Upper lobe of left lung (tissue), 6 donors: ENCODE results near the gene LUC7L3. TPM values are rescaled to one million over a fixed set of nuclear protein-coding genes. Genes with fewer than 3 reads are reported as not detected.

Source experiments
- ATAC-seq, 2 donors: fragments of 200-7000 bp; cut with Tn5 transposase; one replicate each; pipeline ENCODE4 v1.9.1; 2022; ENCODE audit warnings: mild to moderate bottlenecking in 2 of 2, moderate library complexity in 2 of 2; ENCODE audit not compliant: low FRiP score in 2 of 2
- DNase-seq, 2 donors: peaks; one replicate each; pipeline ENCODE4 v3.0.0-alpha.2; 2019 to 2020
- H3K27ac ChIP-seq, 4 donors: fragments of 200-600 bp; sonication (generic); one replicate each; pipeline ENCODE4 v1.5.1; 2016 to 2019
- H3K27me3 ChIP-seq, 4 donors: fragments of 200-600 bp; sonication (generic); one replicate each; pipeline ENCODE4 v1.5.1; 2017 to 2019
- H3K36me3 ChIP-seq, 4 donors: fragments of 200-600 bp; sonication (generic); one replicate each; pipeline ENCODE4 v1.5.1; 2016 to 2019
- H3K4me1 ChIP-seq, 4 donors: fragments of 200-600 bp; sonication (generic); one replicate each; pipeline ENCODE4 v1.5.1; 2018 to 2019
- H3K4me3 ChIP-seq, 4 donors: fragments of 200-600 bp; sonication (generic); one replicate each; pipeline ENCODE4 v1.5.1; 2017 to 2019; ENCODE audit warnings: mild to moderate bottlenecking in 2 of 4, moderate library complexity in 1 of 4
- H3K9me3 ChIP-seq, 4 donors: fragments of 200-600 bp; sonication (generic); one replicate each; pipeline ENCODE4 v1.5.1; 2018 to 2019
- EP300 ChIP-seq, 4 donors: sonication (generic); formaldehyde crosslinking; IDR thresholded peaks; one replicate each; pipeline ENCODE4 v1.5.1; 2017; ENCODE audit warnings: antibody characterized with exemption in 4 of 4, control low read depth in 2 of 4
- POLR2A ChIP-seq, 4 donors: fragments of 450-650 bp; IDR thresholded peaks; one replicate each; pipeline ENCODE4 v1.5.1; 2016 to 2017; ENCODE audit warnings: antibody characterized with exemption in 4 of 4, mild to moderate bottlenecking in 2 of 4
- POLR2AphosphoS5 ChIP-seq, 2 donors: sonication (generic); formaldehyde crosslinking; IDR thresholded peaks; one replicate each; pipeline ENCODE4 v1.5.1; 2017; ENCODE audit warnings: antibody characterized with exemption in 2 of 2
- WGBS, 2 donors: methylation state at CpG; one replicate each; pipeline ENCODE4 v1.1.5; 2017 to 2018; 5-methylcytosine and 5-hydroxymethylcytosine counted together
- total RNA-seq, 6 donors: library from RNA; depleted of rRNA in 4 of 6; stranded (reverse); fragments of >200 nt in 4 of 6; gene quantifications; one replicate each; pipeline versions ENCODE4 v1.1.0 to v1.2.1, GENCODE V29; 2016 to 2021
- TF ChIP-seq, protein P1 (sequence below), 6 experiments: fragments of 450-650 bp in 4 of 6; fragments of 200-600 bp in 2 of 6; sonication (generic) in 2 of 6; IDR thresholded peaks; one replicate each; pipeline ENCODE4 v1.5.1; 2016 to 2019; ENCODE audit warnings: antibody characterized with exemption in 6 of 6
- donor health status: DM: no; HTN: no; CAD: no; lungs with moderate emphysema.
- donor health status: DM: no; HTN: yes; CAD: no; lungs with severe emphysema.

Gene LUC7L3
- total RNA-seq, 6 donors from 2014 or later: 38.2 to 625 (median 91.4) TPM

DNA sequence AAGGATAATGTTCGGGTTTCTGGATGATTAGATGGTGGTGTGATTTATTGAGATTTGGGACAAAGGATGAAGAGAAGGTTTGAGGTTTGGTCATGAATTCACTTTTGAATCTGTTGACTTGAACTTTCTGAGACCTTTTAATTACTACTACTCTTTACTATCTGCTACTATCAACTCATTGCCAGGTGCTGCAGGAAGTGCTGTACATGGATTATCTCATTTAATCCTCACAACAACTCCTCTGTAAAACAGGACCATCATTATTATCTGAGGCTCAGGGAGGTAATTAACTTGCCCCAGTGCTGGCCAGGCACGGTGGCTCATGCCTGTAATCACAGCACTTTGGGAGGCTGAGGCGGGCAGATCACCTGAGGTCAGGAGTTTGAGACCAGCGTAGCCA lies 8.8 kb upstream of the LUC7L3 start:
- no peaks in the 10 kb centered on the region for H3K9me3 ChIP-seq
- peaks cover 22 to 32% (median 24%) of the 10 kb centered on the region in 4 donors for H3K4me1 ChIP-seq
- TF ChIP-seq EP300 (IDR thresholded peaks at IDR 0.05): no peak
- TF ChIP-seq, protein P1, sequence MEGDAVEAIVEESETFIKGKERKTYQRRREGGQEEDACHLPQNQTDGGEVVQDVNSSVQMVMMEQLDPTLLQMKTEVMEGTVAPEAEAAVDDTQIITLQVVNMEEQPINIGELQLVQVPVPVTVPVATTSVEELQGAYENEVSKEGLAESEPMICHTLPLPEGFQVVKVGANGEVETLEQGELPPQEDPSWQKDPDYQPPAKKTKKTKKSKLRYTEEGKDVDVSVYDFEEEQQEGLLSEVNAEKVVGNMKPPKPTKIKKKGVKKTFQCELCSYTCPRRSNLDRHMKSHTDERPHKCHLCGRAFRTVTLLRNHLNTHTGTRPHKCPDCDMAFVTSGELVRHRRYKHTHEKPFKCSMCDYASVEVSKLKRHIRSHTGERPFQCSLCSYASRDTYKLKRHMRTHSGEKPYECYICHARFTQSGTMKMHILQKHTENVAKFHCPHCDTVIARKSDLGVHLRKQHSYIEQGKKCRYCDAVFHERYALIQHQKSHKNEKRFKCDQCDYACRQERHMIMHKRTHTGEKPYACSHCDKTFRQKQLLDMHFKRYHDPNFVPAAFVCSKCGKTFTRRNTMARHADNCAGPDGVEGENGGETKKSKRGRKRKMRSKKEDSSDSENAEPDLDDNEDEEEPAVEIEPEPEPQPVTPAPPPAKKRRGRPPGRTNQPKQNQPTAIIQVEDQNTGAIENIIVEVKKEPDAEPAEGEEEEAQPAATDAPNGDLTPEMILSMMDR (IDR thresholded peaks at IDR 0.05): no peak
- TF ChIP-seq POLR2AphosphoS5 (IDR thresholded peaks at IDR 0.05): no peak
- TF ChIP-seq POLR2A (IDR thresholded peaks at IDR 0.05): no peak
- H3K36me3 ChIP-seq: no peaks in the 10 kb centered on the region
- no peak overlapping the region for H3K27ac ChIP-seq
- 92 to 96% methylated on average over 4 of the region's 4 CpGs for WGBS, 2 donors
- H3K4me3 ChIP-seq: no peak overlapping the region
- DNase-seq (no peak), ATAC-seq (no peak)
- no peaks in the 10 kb centered on the region for H3K27me3 ChIP-seq

DNA sequence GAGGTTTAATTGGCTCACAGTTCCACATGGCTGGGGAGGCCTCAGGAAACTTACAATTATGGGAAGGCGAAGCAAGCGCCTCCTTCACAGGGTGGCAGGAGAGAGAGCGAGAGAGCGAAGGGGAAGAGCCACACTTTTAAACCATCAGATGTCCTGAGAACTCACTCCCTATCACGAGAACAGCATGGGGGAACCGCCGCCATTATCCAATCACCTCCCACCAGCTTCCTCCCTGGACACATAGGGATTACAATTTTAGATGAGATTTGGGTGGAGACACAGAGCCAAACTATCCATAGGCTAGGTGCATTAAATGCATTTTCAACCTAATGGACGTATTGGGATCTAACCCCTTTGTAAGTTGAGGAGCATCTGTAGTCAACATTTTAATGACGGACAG lies 6.8 kb upstream of the LUC7L3 start:
- ATAC-seq: no peak
- Histone ChIP-seq H3K36me3 (no peaks in the 10 kb centered on the region), H3K4me1 (peaks cover 10 to 16% (median 15%) of the 10 kb centered on the region in 4 donors), H3K9me3 (no peaks in the 10 kb centered on the region), H3K27me3 (no peaks in the 10 kb centered on the region), H3K4me3 (no peak overlapping the region), H3K27ac (no peak overlapping the region)
- 89 to 91% methylated on average over 9 of the region's 9 CpGs for WGBS, 2 donors
- no peak for DNase-seq
- TF ChIP-seq POLR2A (IDR thresholded peaks at IDR 0.05): no peak

DNA sequence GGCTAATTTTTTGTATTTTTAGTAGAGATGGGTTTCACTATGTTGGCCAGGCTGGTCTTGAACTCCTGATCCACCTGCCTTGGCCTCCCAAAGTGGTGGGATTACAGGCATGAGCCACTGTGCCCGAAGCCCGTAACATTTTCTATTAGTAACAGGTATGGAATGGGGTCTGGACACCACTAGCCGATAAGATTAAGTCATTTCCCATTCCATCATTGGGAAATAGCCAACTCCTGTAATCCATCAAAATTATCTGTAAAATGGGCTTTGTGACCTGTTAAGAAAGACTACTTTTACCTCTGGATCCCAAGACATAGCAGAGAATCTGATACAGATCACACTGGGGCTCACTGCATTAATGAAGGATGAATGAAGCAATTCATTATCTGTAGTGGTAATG lies 3.9 kb upstream of the LUC7L3 start:
- Histone ChIP-seq H3K27ac (no peak overlapping the region), H3K27me3 (no peaks in the 10 kb centered on the region), H3K4me1 (peaks cover 4 to 8% (median 4%) of the 10 kb centered on the region in 4 donors), H3K9me3 (no peaks in the 10 kb centered on the region), H3K4me3 (no peak overlapping the region), H3K36me3 (no peaks in the 10 kb centered on the region)
- TF ChIP-seq POLR2AphosphoS5 (IDR thresholded peaks at IDR 0.05) (no peak), POLR2A (IDR thresholded peaks at IDR 0.05) (no peak), EP300 (IDR thresholded peaks at IDR 0.05) (no peak)
- TF ChIP-seq, protein P1 (IDR thresholded peaks at IDR 0.05): no peak
- DNase-seq (no peak), ATAC-seq (no peak)
- WGBS, 2 donors: 85 to 97% methylated on average over 3 of the region's 3 CpGs

DNA sequence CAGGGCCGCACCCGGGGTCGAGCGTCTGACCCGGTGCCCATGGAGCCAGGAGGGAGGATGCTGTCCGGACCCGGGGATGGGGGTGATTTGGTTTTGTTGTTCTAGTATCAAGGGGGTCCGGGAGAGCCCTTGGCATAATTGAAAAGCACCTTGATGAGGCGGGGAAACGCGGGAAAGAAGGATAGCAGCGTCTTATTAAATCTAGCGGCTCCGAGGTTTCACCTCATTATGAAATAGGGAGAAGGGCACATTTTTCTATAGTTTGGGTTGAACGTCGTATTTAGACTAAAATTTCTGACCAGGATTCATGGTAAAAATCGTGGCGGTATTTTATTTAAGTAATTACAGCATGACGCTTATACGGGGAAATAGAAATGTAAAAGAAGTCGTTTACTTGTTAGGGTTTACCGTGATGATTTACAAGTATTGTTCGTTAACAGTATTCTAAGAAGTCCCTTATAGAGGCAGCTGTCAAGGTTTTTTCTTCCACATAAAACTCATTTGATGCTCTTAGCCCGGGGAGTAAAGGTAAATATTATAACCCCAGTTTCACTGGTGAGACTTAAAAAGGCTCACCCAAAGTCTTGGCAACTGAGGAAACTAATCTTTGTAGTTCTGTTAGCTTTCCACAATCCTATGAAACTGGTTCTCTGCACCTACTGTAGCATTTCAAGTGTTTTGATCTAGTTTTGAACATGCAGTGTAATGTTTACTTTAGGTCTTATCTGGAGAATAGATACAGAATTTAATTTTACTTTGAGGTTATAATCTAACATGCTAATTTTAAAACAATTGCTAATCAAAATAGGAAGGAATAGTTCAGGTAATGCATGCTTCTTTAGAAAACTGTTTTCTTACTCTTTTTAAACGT lies 756 bp downstream of the LUC7L3 start:
- no peaks in the 10 kb centered on the region for H3K9me3 ChIP-seq
- peak overlapping the region; percentile 96 to 99 (median 97) for H3K27ac ChIP-seq
- ATAC-seq (no peak), DNase-seq (no peak)
- WGBS, 2 donors: 1% methylated on average over 19 to 25 of the region's 25 CpGs
- no peaks in the 10 kb centered on the region for H3K27me3 ChIP-seq
- peaks cover 0 to 4% (median 0%) of the 10 kb centered on the region in 4 donors for H3K36me3 ChIP-seq
- peaks cover 33 to 46% (median 40%) of the 10 kb centered on the region in 4 donors for H3K4me1 ChIP-seq
- TF ChIP-seq POLR2A (IDR thresholded peaks at IDR 0.05): no peak
- TF ChIP-seq POLR2AphosphoS5 (IDR thresholded peaks at IDR 0.05): no peak
- no peak for TF ChIP-seq EP300 (IDR thresholded peaks at IDR 0.05)
- TF ChIP-seq, protein P1 (IDR thresholded peaks at IDR 0.05): no peak
- H3K4me3 ChIP-seq: peak overlapping the region; percentile 73 to 84 (median 80)

DNA sequence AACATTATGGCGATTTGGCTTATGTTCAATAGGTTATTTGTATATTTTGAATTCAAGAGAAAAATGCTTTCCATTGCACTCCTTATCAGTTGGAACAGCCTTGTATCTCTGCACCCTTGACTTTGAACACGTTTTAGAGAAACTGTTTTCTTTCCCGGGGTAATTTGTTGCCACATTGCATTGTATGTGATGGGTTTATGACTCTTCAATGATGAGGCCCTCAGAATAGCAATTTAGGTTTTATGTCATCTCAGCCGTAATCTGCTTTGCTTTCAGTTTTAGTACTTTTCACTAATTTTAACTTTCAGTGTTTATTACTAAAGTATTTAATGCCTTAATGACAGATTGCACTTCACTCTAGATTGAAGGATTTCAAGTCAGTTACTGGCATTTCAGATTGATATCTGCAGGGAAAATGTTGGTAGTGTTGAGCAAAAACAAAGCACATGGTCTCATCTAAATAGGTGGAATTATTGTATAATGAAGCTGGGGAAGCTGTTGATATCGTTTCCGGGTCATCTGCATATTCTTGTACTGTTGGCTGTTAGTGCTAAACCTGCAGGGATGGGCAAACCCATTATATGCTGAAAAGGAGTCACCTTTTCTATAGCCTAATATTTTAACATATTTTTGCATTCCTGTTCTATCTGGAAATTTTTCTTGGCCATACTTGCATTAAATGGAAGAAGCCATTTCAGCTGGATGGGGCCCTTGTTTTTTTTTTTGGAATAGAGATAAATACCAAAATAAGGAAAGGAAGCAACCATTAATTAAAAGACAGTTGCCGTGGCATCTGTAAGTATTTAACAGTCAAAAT lies 2.0 kb downstream of the LUC7L3 start:
- H3K4me3 ChIP-seq: peak overlapping the region; percentile 19 to 82 (median 76)
- H3K4me1 ChIP-seq: peaks cover 39 to 54% (median 48%) of the 10 kb centered on the region in 4 donors
- ATAC-seq (no peak), DNase-seq (no peak)
- H3K36me3 ChIP-seq: peaks cover 0 to 4% (median 0%) of the 10 kb centered on the region in 4 donors
- H3K27ac ChIP-seq: peak overlapping the region in 3 of 4 donors; percentile 96 to 99 (median 98)
- no peaks in the 10 kb centered on the region for H3K9me3 ChIP-seq
- 6% methylated on average over 7 of the region's 7 CpGs for WGBS, 2 donors
- TF ChIP-seq EP300 (IDR thresholded peaks at IDR 0.05) (no peak), POLR2A (IDR thresholded peaks at IDR 0.05) (no peak), POLR2AphosphoS5 (IDR thresholded peaks at IDR 0.05) (no peak)
- TF ChIP-seq, protein P1 (IDR thresholded peaks at IDR 0.05): no peak
- no peaks in the 10 kb centered on the region for H3K27me3 ChIP-seq
